IMR-90 (cell line): ENCODE measurements around the gene NDFIP2.

Experiments used
- CEBPB ChIP-seq: IDR thresholded peaks from 2 replicates; pipeline ENCODE4 v1.6.1; 2012; ENCODE audit warnings: low read depth, low read length, improper control_type of control experiment
- NFE2L2 ChIP-seq: fragments of 150-350 bp; IDR thresholded peaks from 2 replicates; pipeline ENCODE4 v1.6.1; 2016; ENCODE audit warnings: low read depth, mild to moderate bottlenecking, low read length
- POLR2A ChIP-seq: IDR thresholded peaks from 2 replicates; pipeline ENCODE4 v1.6.1; 2012; ENCODE audit warnings: mild to moderate bottlenecking, low read depth, low read length
- TF ChIP-seq, protein P1 (sequence below): conservative IDR thresholded peaks from 2 replicates; pipeline ENCODE4 v1.5.1; 2012; ENCODE audit warnings: mild to moderate bottlenecking, low read depth, low read length, improper control_type of control experiment

- TF ChIP-seq, protein P1, sequence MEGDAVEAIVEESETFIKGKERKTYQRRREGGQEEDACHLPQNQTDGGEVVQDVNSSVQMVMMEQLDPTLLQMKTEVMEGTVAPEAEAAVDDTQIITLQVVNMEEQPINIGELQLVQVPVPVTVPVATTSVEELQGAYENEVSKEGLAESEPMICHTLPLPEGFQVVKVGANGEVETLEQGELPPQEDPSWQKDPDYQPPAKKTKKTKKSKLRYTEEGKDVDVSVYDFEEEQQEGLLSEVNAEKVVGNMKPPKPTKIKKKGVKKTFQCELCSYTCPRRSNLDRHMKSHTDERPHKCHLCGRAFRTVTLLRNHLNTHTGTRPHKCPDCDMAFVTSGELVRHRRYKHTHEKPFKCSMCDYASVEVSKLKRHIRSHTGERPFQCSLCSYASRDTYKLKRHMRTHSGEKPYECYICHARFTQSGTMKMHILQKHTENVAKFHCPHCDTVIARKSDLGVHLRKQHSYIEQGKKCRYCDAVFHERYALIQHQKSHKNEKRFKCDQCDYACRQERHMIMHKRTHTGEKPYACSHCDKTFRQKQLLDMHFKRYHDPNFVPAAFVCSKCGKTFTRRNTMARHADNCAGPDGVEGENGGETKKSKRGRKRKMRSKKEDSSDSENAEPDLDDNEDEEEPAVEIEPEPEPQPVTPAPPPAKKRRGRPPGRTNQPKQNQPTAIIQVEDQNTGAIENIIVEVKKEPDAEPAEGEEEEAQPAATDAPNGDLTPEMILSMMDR, result no peak
- TF ChIP-seq NFE2L2 (no peak), CEBPB (no peak), POLR2A (no peak)
Observed at GRCh38 chr13:79532576-79532975, 51.6 kb downstream of the NDFIP2 start.
